Measurements from ENCODE around the gene UAP1L1. TPM values are rescaled to one million over a fixed set of nuclear protein-coding genes. Genes with fewer than 3 reads are reported as not detected.
"Not testable (repeated sequence)": the region's sequence is repeated elsewhere in the genome, so short reads cannot be mapped to it uniquely, and the experiment has no call there.

UAP1L1 gene
- total RNA-seq, 2 experiments from 2014 or later, result 20.2 to 21.9 TPM

DNA sequence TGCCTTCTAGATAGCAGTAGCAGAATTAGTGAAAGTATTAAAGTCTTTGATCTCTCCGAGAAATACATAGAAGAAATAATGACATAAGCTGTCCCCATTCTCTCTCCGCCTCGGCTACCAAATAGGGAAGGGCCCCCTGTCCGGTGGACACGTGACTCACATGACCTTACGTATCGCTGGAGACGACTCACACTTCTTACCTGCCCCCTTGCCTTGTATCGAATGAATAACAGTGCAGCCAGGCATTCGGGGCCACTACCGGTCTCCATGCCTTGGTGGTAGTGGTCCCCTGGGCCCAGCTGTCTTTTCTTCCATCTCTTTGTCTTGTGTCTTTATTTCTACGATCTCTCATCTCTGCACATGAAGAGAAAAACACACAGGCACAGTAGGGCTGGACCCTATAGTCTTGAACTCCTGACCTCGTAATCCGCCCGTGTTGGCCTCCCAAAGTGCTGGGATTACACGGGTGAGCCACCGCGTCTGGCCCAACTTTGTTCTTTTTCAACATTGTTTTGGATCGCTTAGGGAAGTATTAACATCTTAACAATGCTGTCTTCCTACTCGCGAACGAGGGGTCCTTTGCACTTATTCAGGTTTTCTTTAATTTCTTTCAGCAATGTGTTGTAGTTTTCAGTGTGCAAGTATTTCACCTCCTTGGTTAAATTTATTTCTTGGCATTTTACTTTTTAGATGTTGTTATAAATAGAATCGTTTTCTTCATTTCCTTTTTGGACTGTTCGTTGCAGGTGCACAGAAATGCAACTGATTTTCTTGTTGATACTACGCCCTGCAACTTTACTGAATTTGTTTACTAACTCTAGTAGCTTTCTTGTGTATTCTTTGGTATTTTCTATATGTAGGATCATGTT lies 44.8 kb downstream of the UAP1L1 start:
- H3K9me3 Mint-ChIP-seq, result not testable (repeated sequence)
- peaks cover 20% of the 10 kb centered on the region for H3K4me1 Mint-ChIP-seq

GRCh38 chr9:137122796-137123467 lies 45.6 kb downstream of the UAP1L1 start:
- H3K27ac Mint-ChIP-seq; H3K36me3 Mint-ChIP-seq (ENCODE audit: low read depth); H3K4me3 Mint-ChIP-seq; POLR2A ChIA-PET; DNase-seq; H3K9me3 Mint-ChIP-seq; H3K27me3 Mint-ChIP-seq: not testable (repeated sequence)
- peaks cover 27% of the 10 kb centered on the region for H3K4me1 Mint-ChIP-seq
- CTCF ChIA-PET, result interaction anchor here (0.6 to 2.2 kb wide), 7 partner anchors 54 to 114 kb away, joined by 3 to 15 read pairs (median 5); partner anchors contain the start of genes CYSRT1 and TPRN

More for the DNA sequence above, 44.8 kb downstream of the UAP1L1 start:
- H3K36me3 Mint-ChIP-seq (ENCODE audit: low read depth); H3K27me3 Mint-ChIP-seq; H3K27ac Mint-ChIP-seq; H3K4me3 Mint-ChIP-seq; DNase-seq; POLR2A ChIA-PET: not testable (repeated sequence)
- CTCF ChIA-PET, result interaction anchor here (1.0 to 2.2 kb wide), 4 partner anchors 55 to 115 kb away, joined by 3 to 15 read pairs (median 4); no protein-coding TSS in a partner anchor

DNA sequence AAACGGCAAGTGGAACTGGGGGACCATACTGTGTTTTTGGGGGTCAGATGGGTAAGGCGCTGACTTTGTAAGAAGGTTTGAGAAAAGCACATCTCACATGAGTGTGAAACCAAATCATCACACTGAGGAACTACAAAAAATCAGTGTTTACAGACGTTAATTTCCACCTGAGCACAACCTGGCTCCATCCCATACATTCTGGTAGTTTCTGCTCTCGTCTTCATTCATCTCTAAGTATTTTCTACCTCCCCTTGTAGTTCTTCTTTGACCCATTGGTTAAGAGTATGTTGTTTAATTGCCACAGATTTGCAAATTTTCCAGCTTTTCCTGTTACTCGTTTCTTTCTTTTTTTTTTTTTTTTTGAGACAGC lies 46.1 kb downstream of the UAP1L1 start:
- H3K4me3 Mint-ChIP-seq, result no peak overlapping the region
- CTCF ChIA-PET, result interaction anchor here (0.6 to 2.2 kb wide), 6 partner anchors 27 to 114 kb away, joined by 3 to 15 read pairs (median 4); partner anchors contain the start of genes CYSRT1 and TPRN
- no peak for DNase-seq
- H3K27ac Mint-ChIP-seq, result no peak overlapping the region
- no peaks in the 10 kb centered on the region for H3K9me3 Mint-ChIP-seq
- POLR2A ChIA-PET, result no interaction called here
- H3K27me3 Mint-ChIP-seq, result no peaks in the 10 kb centered on the region
- no peaks in the 10 kb centered on the region for H3K36me3 Mint-ChIP-seq (ENCODE audit: low read depth)
- peaks cover 32% of the 10 kb centered on the region for H3K4me1 Mint-ChIP-seq

DNA sequence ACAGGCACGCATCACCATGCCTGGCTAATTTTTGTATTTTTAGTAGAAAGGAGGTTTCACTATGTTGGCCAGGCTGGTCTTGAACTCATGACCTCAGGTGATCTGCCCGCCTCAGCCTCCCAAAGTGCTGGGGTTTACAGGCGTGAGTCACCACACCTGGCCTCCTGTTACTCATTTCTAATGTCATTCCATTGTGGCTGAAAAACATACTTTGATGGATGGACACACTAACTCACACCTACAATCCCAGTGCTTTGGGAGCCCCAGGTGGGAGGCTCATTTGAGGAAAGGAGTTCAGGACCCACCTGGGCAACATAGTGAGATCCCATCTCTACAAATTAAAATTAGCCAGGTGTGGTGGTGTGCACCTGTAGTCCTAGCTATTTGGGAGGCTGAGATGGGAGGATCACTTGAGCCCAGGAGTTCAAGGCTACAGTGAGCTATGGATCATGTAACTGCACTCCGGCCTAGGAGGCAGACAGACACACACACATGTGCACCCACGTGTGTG lies 46.7 kb downstream of the UAP1L1 start:
- CTCF ChIA-PET, result interaction anchor here (1.1 to 2.2 kb wide), 3 partner anchors 28 to 113 kb away, joined by 3 to 15 read pairs (median 4); partner anchors contain the start of gene TPRN
- H3K4me1 Mint-ChIP-seq, result peaks cover 36% of the 10 kb centered on the region
- H3K27ac Mint-ChIP-seq; POLR2A ChIA-PET; DNase-seq; H3K9me3 Mint-ChIP-seq; H3K4me3 Mint-ChIP-seq; H3K27me3 Mint-ChIP-seq; H3K36me3 Mint-ChIP-seq (ENCODE audit: low read depth): not testable (repeated sequence)

DNA sequence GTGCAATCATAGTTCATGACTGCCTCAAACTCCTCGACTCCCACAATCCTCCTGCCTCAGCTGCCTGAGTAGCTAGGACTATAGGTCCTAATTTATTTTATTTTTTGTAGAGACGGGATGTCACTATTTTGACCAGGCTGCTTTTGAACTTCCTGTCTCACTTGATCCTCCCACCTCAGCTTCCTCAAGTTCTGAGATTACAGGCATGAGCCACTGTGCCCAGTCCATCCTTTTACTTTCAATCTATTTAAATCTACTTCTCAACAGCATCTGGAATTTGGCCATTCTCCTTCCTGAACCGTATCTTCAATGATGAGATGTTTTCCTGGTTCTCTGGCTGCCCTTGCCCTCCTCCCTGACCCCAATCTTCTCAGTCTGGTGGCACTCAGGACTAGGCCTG lies 49.5 kb downstream of the UAP1L1 start:
- peaks cover 1% of the 10 kb centered on the region for H3K27me3 Mint-ChIP-seq
- ChIA-PET POLR2A (interaction anchor here (0.8 to 5.7 kb wide), 4 partner anchors 13 to 113 kb away, joined by 4 to 34 read pairs (median 9); partner anchors contain the start of genes DPP7 and TUBB4B), CTCF (interaction anchor here (0.6 to 1.6 kb wide), 6 partner anchors 45 to 160 kb away, joined by 3 to 9 read pairs (median 4); partner anchors contain the start of genes ABCA2 and RNF224)
- H3K9me3 Mint-ChIP-seq, result no peaks in the 10 kb centered on the region
- peak overlapping the region; percentile 81 for H3K4me3 Mint-ChIP-seq
- H3K4me1 Mint-ChIP-seq, result peaks cover 39% of the 10 kb centered on the region
- DNase-seq, result no peak
- peak overlapping the region; percentile 91 for H3K27ac Mint-ChIP-seq
- no peaks in the 10 kb centered on the region for H3K36me3 Mint-ChIP-seq (ENCODE audit: low read depth)

GRCh38 chr9:137127301-137128157 lies 50.2 kb downstream of the UAP1L1 start:
- Mint-ChIP-seq H3K36me3 (ENCODE audit: low read depth) (no peaks in the 10 kb centered on the region), H3K4me1 (peaks cover 36% of the 10 kb centered on the region), H3K9me3 (no peaks in the 10 kb centered on the region), H3K4me3 (peak overlapping the region; percentile 81), H3K27me3 (peaks cover 1% of the 10 kb centered on the region), H3K27ac (peak overlapping the region; percentile 91)
- POLR2A ChIA-PET, result interaction anchor here (0.8 to 5.7 kb wide), 7 partner anchors 13 to 400 kb away, joined by 3 to 34 read pairs (median 4); partner anchors contain the start of genes ANAPC2, DPP7, SSNA1 and TPRN
- peak; percentile 57 for DNase-seq
- CTCF ChIA-PET, result interaction anchor here (0.6 to 3.1 kb wide), 14 partner anchors 31 to 1713 kb away, joined by 3 to 25 read pairs (median 4); partner anchors contain the start of genes ABCA2, MAN1B1, RNF224 and TUBB4B

DNA sequence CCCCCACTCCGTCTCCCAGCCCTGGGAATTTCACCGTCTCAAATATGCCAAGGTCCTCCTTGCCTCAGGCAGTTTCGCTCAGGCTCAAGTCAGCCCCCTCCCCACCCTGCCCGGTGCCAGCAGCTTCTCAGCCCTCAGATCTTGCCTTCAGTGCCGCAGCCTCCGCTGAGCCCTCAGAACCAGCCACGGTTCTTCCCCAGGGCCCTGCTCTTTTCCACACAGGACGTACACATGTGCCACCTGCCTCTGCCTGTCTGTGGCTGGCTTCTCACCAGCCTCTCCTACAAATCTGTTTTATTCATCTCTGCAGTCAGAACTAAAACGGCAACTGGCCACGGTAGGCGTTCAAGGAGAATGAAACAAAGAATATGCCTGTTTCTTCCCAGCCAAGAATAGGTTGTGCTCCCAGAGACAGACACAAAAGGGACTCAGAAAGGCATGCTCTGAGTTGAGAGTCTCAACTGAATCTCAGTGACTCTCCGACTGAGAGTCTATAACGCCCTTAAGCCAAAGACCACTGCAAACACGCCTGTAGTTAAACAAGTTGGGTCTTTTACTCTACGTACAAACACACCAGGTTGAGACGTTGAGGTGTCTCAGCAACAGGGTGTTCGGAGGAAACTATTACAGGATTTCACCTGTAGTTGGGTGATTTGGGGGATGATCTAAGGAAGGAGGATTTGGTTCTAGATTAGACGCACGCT lies 51.0 kb downstream of the UAP1L1 start:
- no peaks in the 10 kb centered on the region for H3K36me3 Mint-ChIP-seq (ENCODE audit: low read depth)
- DNase-seq, result peak; percentile 35
- H3K9me3 Mint-ChIP-seq, result no peaks in the 10 kb centered on the region
- peak overlapping the region; percentile 81 for H3K4me3 Mint-ChIP-seq
- ChIA-PET POLR2A (interaction anchor here (1.0 to 5.7 kb wide), 11 partner anchors 11 to 401 kb away, joined by 3 to 37 read pairs (median 12); partner anchors contain the start of genes ANAPC2, DPP7, GRIN1 and RNF208), CTCF (interaction anchor here (0.6 to 3.1 kb wide), 13 partner anchors 32 to 1714 kb away, joined by 3 to 25 read pairs (median 4); partner anchors contain the start of genes ABCA2, MAN1B1, RNF224 and TUBB4B)
- H3K27me3 Mint-ChIP-seq, result peaks cover 4% of the 10 kb centered on the region
- peak overlapping the region; percentile 91 for H3K27ac Mint-ChIP-seq
- peaks cover 33% of the 10 kb centered on the region for H3K4me1 Mint-ChIP-seq

- H3K27me3 Mint-ChIP-seq, result peaks cover 4% of the 10 kb centered on the region
- peak overlapping the region; percentile 81 for H3K4me3 Mint-ChIP-seq
- H3K36me3 Mint-ChIP-seq (ENCODE audit: low read depth), result no peaks in the 10 kb centered on the region
- peaks cover 30% of the 10 kb centered on the region for H3K4me1 Mint-ChIP-seq
- H3K27ac Mint-ChIP-seq, result peak overlapping the region; percentile 91
- CTCF ChIA-PET, result interaction anchor here (0.6 to 3.1 kb wide), 16 partner anchors 10 to 148 kb away, joined by 3 to 25 read pairs (median 7); partner anchors contain the start of genes ANAPC2, CYSRT1, DPP7 and MAN1B1
- POLR2A ChIA-PET, result interaction anchor here (1.0 to 5.7 kb wide), 21 partner anchors 10 to 401 kb away, joined by 3 to 37 read pairs (median 7); partner anchors contain the start of genes ANAPC2, CYSRT1, DPP7 and GRIN1
- H3K9me3 Mint-ChIP-seq, result no peaks in the 10 kb centered on the region
- DNase-seq, result peak; percentile 35
Observed at GRCh38 chr9:137128862-137129455, 51.6 kb downstream of the UAP1L1 start.

DNA sequence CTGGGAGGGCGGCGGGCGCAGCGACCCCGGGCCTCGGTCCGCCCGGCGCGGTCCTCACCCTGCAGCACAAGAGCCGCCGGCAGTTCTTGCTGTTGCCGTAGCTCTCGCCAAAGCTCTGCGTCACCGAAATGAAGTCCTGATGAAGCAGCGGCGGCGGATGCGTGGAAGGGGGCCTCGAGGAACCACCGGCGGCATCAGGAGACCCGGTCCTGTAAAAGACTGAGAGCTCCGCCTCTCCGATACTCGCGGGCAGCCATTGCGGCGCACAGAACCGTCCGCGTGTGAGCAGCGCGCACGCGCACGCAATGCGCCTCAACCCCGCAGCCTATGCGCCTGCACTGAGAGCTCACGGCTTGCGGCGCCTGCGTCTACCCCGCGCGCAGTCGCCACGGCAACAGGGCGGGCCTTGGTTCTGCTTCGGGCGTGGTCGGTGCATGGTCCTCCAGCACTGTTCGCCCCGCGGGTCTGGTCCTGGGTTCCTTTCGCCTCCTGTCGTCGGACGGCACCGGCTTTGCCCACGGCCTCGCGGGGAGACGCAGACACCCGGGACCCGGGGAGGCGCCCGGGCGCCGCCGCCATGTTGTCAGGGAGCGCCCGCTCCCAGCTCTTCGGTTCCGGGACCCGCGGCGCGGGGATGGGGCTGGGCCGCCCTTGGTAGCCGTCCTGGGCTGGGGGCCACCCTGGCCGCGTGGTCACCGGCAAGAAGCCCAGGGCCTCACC lies 52.3 kb downstream of the UAP1L1 start:
- Mint-ChIP-seq H3K36me3 (ENCODE audit: low read depth) (no peaks in the 10 kb centered on the region), H3K27me3 (peaks cover 4% of the 10 kb centered on the region), H3K9me3 (no peaks in the 10 kb centered on the region), H3K27ac (peak overlapping the region; percentile 83), H3K4me3 (peak overlapping the region; percentile 81), H3K4me1 (peaks cover 30% of the 10 kb centered on the region)
- peak; percentile 93 for DNase-seq
- ChIA-PET POLR2A (interaction anchor here (0.8 to 5.7 kb wide), 25 partner anchors 9 to 402 kb away, joined by 3 to 37 read pairs (median 7); partner anchors contain the start of genes ANAPC2, CYSRT1, DPP7 and GRIN1), CTCF (interaction anchor here (0.6 to 3.1 kb wide), 19 partner anchors 11 to 402 kb away, joined by 3 to 25 read pairs (median 4); partner anchors contain the start of genes ANAPC2, CYSRT1, DPP7 and MAN1B1)

GRCh38 chr9:137130176-137130755 lies 52.9 kb downstream of the UAP1L1 start:
- ChIA-PET POLR2A (interaction anchor here (0.8 to 5.7 kb wide), 26 partner anchors 9 to 403 kb away, joined by 3 to 37 read pairs (median 6); partner anchors contain the start of genes ANAPC2, CYSRT1, DPP7 and GRIN1), CTCF (interaction anchor here (0.6 to 3.1 kb wide), 18 partner anchors 13 to 402 kb away, joined by 3 to 25 read pairs (median 5); partner anchors contain the start of genes ANAPC2, CYSRT1, DPP7 and MAN1B1)
- Mint-ChIP-seq H3K27ac (peak overlapping the region; percentile 76), H3K4me3 (peak overlapping the region; percentile 80), H3K27me3 (peaks cover 6% of the 10 kb centered on the region), H3K9me3 (no peaks in the 10 kb centered on the region), H3K4me1 (peaks cover 30% of the 10 kb centered on the region), H3K36me3 (ENCODE audit: low read depth) (no peaks in the 10 kb centered on the region)
- no peak for DNase-seq
